ENCODE results near the gene TPCN1. TPM values are rescaled to one million over a fixed set of nuclear protein-coding genes. Genes with fewer than 3 reads are reported as not detected.

The TPCN1 gene
- total and polyA plus RNA-seq, 2 of the 13 experiments (the other 11 are each of a cell fraction or from before 2014, with no cell fraction given): 8.0 to 26.8 TPM

GRCh38 chr12:113204804-113205203 lies 16.5 kb upstream of the TPCN1 start:
- Histone ChIP-seq H3K36me3 (replicated peaks in 1 of 2; ENCODE audit: control insufficient read depth in 1 of 2, insufficient read depth in 2 of 2, low read length in 2 of 2) (no peaks in the 10 kb centered on the region), H3K4me3 (replicated peaks in 1 of 3; ENCODE audit: insufficient read depth in 1 of 3, low read depth in 2 of 3, low read length in 3 of 3) (no peak overlapping the region), H3K27ac (ENCODE audit: extremely low read length, insufficient read depth, low read length) (peak overlapping the region; percentile 53), H3K4me1 (ENCODE audit: insufficient read depth, low read length) (peaks cover 49% of the 10 kb centered on the region), H3K79me2 (ENCODE audit: insufficient read depth, low read length) (no peaks in the 10 kb centered on the region), H2AFZ (ENCODE audit: low read length) (no peak overlapping the region), H3K9me3 (ENCODE audit: low read length) (no peaks in the 10 kb centered on the region), H4K20me1 (ENCODE audit: insufficient read depth, low read length) (no peaks in the 10 kb centered on the region), H3K4me2 (ENCODE audit: low read depth, low read length) (no peak overlapping the region), H3K27me3 (ENCODE audit: control insufficient read depth in 1 of 2, insufficient read depth in 2 of 2, low read length in 2 of 2) (no peaks in the 10 kb centered on the region), H3K9ac (ENCODE audit: insufficient read depth, low read depth, low read length) (no peak overlapping the region)
- in situ Hi-C loops (cut with HindIII; ENCODE audit: extremely low pct_ligation_motif_present, low pct_unique_long_range_greater_than_20kb) (no loop called here), intact Hi-C loops (cut with micrococcal nuclease; ENCODE audit: unreplicated experiment) (loop anchor here (5.0 kb wide), 1 partner anchor 152 kb away; the partner anchor contains the start of gene PLBD2)
- DNase-seq (ENCODE audit: low spot score) (no peak), ATAC-seq (no peak), FAIRE-seq (no peak)
- CTCF ChIA-PET (ENCODE audit: low intra/inter-chr PET ratio, low total read pairs): no interaction called here
- TF ChIP-seq GTF3A (CRISPR knock-in tag; conservative IDR thresholded peaks at IDR 0.05): no peak
- TF ChIP-seq ADNP (CRISPR knock-in tag; IDR thresholded peaks at IDR 0.05): no peak
- TF ChIP-seq NAIF1 (CRISPR knock-in tag; IDR thresholded peaks at IDR 0.05; ENCODE audit: borderline replicate concordance): no peak
- TF ChIP-seq CEBPZ (IDR thresholded peaks at IDR 0.05; ENCODE audit: low read length): no peak
- TF ChIP-seq STAT5B (CRISPR knock-in tag; IDR thresholded peaks at IDR 0.05): no peak
- no peak for TF ChIP-seq ZNF558 (CRISPR knock-in tag; IDR thresholded peaks at IDR 0.05; ENCODE audit: borderline replicate concordance)
- no peak for TF ChIP-seq BCL3 (CRISPR knock-in tag; IDR thresholded peaks at IDR 0.05)
- no peak for TF ChIP-seq PPARG (CRISPR knock-in tag; conservative IDR thresholded peaks at IDR 0.05)
- TF ChIP-seq JDP2 (CRISPR knock-in tag; IDR thresholded peaks at IDR 0.05; ENCODE audit: borderline replicate concordance): no peak
- TF ChIP-seq ZNF782 (CRISPR knock-in tag; IDR thresholded peaks at IDR 0.05; ENCODE audit: borderline replicate concordance): no peak
- TF ChIP-seq REST (IDR thresholded peaks at IDR 0.05; ENCODE audit: borderline replicate concordance in 1 of 2, low read depth in 1 of 2, low read length in 2 of 2): no peak
- no TSS peak for BruUV-seq (replicated peaks)
- WGBS (ENCODE audit: low lambda C conversion rate): 76% methylated on average over 3 of the region's 3 CpGs
- POLR2A ChIA-PET: interaction anchor here (1.1 to 4.1 kb wide), 5 partner anchors 17 to 42 kb away, joined by 3 to 16 read pairs (median 9); partner anchors contain the start of genes DDX54, RITA1 and TPCN1
